Gastroesophageal sphincter (tissue), 4 donors: ENCODE results near the gene VPS39. TPM values are rescaled to one million over a fixed set of nuclear protein-coding genes. Genes with fewer than 3 reads are reported as not detected.
A peak's percentile ranks its signal among the peaks of the same experiment; 100 is the strongest.

Source experiments
- ATAC-seq: fragments of 150-250 bp; one replicate; pipeline ENCODE4 v1.9.1; 2016; ENCODE audit warnings: mild to moderate bottlenecking, moderate library complexity
- H3K27ac ChIP-seq, 4 donors: fragments of 200-600 bp; sonication (generic) in 3 of 4; 1 replicate in 3 of 4; 2 replicates in 1 of 4; pipeline ENCODE4 v1.5.1; 2016 to 2019
- H3K27me3 ChIP-seq: fragments of 200-600 bp; sonication (generic); one replicate; pipeline ENCODE4 v1.5.1; 2019
- H3K36me3 ChIP-seq, 2 donors: fragments of 200-600 bp; sonication (generic); one replicate each; pipeline ENCODE4 v1.5.1; 2019; ENCODE audit warnings: control low read depth in 1 of 2
- H3K4me1 ChIP-seq, 3 donors: fragments of 200-600 bp; sonication (generic); 1 replicate in 2 of 3; 2 replicates in 1 of 3; pipeline ENCODE4 v1.5.1; 2016 to 2019; ENCODE audit warnings: control low read depth in 2 of 3
- H3K4me3 ChIP-seq, 2 donors: fragments of 200-600 bp; sonication (generic); one replicate each; pipeline ENCODE4 v1.5.1; 2019; ENCODE audit warnings: mild to moderate bottlenecking in 1 of 2, moderate library complexity in 1 of 2
- H3K9me3 ChIP-seq, 3 donors: fragments of 200-600 bp; sonication (generic); one replicate each; pipeline ENCODE4 v1.5.1; 2017 to 2019; ENCODE audit warnings: control low read depth in 2 of 3
- EP300 ChIP-seq: sonication (generic); formaldehyde crosslinking; IDR thresholded peaks from one replicate; pipeline ENCODE4 v1.6.1; 2017; ENCODE audit warnings: antibody characterized with exemption, mild to moderate bottlenecking
- POLR2A ChIP-seq, 2 donors: fragments of 450-650 bp; IDR thresholded peaks; one replicate each; pipeline ENCODE4 v1.6.1; 2017; ENCODE audit warnings: antibody characterized with exemption in 2 of 2, mild to moderate bottlenecking in 2 of 2, moderate library complexity in 1 of 2
- POLR2AphosphoS5 ChIP-seq: sonication (generic); formaldehyde crosslinking; IDR thresholded peaks from one replicate; pipeline ENCODE4 v1.6.1; 2017; ENCODE audit warnings: antibody characterized with exemption
- WGBS, 2 donors: methylation state at CpG; one replicate each; pipeline ENCODE4 v1.1.5; 2018; ENCODE audit warnings: low coverage in 1 of 2; 5-methylcytosine and 5-hydroxymethylcytosine counted together
- total RNA-seq, 4 donors: library from RNA; depleted of rRNA; stranded (reverse); fragments of >200 nt; gene quantifications; one replicate each; pipeline ENCODE4 v1.1.0, GENCODE V29; 2016
- TF ChIP-seq, protein P1 (sequence below), 4 experiments: fragments of 200-600 bp in 2 of 4; fragments of 450-650 bp in 2 of 4; sonication (generic) in 1 of 4; IDR thresholded peaks; one replicate each; pipeline ENCODE4 v1.5.1; 2017 to 2019; ENCODE audit warnings: antibody characterized with exemption in 4 of 4, mild to moderate bottlenecking in 2 of 4, moderate library complexity in 2 of 4

Gene VPS39
- total RNA-seq, 4 donors from 2014 or later: 53.5 to 104 (median 76.6) TPM

DNA sequence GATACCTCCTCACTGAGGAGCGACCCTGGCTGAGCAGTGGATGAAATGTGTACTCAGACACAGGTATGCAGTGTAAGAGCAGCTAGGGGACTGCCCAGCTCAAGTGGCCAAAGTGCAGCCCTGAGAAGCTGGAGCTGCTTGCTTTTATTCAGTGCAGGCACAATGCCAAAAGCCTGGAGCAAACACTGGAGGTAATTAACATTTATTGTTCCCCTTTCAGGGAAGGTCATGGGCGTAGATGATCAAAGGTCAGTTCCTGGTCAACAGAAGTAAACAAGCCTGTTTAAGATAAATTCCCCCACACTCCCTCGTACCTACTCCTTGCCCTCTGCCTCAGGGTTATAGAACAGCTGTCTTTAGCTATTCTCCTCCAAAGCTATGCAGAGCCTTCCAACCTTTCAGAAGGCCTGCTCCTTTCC, 69.1 kb downstream of the VPS39 start:
- Histone ChIP-seq H3K27ac (no peak overlapping the region), H3K4me1 (no peaks in the 10 kb centered on the region), H3K4me3 (no peak overlapping the region), H3K36me3 (no peaks in the 10 kb centered on the region), H3K9me3 (no peaks in the 10 kb centered on the region), H3K27me3 (peaks cover 1% of the 10 kb centered on the region)
- 58 to 75% methylated on average over 2 to 3 of the region's 3 CpGs for WGBS, 2 donors
- ATAC-seq: no peak
- TF ChIP-seq POLR2A (IDR thresholded peaks at IDR 0.05): no peak
- TF ChIP-seq, protein P1, sequence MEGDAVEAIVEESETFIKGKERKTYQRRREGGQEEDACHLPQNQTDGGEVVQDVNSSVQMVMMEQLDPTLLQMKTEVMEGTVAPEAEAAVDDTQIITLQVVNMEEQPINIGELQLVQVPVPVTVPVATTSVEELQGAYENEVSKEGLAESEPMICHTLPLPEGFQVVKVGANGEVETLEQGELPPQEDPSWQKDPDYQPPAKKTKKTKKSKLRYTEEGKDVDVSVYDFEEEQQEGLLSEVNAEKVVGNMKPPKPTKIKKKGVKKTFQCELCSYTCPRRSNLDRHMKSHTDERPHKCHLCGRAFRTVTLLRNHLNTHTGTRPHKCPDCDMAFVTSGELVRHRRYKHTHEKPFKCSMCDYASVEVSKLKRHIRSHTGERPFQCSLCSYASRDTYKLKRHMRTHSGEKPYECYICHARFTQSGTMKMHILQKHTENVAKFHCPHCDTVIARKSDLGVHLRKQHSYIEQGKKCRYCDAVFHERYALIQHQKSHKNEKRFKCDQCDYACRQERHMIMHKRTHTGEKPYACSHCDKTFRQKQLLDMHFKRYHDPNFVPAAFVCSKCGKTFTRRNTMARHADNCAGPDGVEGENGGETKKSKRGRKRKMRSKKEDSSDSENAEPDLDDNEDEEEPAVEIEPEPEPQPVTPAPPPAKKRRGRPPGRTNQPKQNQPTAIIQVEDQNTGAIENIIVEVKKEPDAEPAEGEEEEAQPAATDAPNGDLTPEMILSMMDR (IDR thresholded peaks at IDR 0.05): no peak
- TF ChIP-seq POLR2AphosphoS5: no peak
- no peak for TF ChIP-seq EP300

DNA sequence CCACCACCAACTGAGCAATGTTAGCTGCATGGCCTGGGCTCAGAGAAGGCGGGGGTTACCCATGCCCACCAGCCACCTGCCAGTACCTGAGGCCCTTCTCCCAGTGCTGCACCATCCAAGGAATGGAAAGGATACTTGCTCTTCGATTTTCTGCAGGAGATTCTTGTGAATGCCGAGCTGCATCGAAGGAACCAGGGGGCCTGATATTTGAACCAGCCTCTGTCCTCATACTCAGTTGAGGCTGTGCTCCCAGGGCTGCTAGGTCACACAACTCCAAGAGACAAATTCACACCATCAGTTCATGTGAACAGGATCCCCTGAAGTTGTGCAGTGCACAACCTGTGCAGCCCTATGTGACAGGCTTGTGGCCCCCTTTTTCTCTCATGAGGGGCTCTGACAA, 69.7 kb downstream of the VPS39 start:
- H3K27ac ChIP-seq: no peak overlapping the region
- 100% methylated on average over 3 of the region's 4 CpGs; no CpG with 5 or more reads in 1 of the 2 donors for WGBS, 2 donors
- no peak for ATAC-seq
- no peak overlapping the region for H3K4me3 ChIP-seq
- no peaks in the 10 kb centered on the region for H3K9me3 ChIP-seq
- H3K4me1 ChIP-seq: no peaks in the 10 kb centered on the region
- no peaks in the 10 kb centered on the region for H3K36me3 ChIP-seq
- TF ChIP-seq POLR2AphosphoS5: no peak
- no peaks in the 10 kb centered on the region for H3K27me3 ChIP-seq

DNA sequence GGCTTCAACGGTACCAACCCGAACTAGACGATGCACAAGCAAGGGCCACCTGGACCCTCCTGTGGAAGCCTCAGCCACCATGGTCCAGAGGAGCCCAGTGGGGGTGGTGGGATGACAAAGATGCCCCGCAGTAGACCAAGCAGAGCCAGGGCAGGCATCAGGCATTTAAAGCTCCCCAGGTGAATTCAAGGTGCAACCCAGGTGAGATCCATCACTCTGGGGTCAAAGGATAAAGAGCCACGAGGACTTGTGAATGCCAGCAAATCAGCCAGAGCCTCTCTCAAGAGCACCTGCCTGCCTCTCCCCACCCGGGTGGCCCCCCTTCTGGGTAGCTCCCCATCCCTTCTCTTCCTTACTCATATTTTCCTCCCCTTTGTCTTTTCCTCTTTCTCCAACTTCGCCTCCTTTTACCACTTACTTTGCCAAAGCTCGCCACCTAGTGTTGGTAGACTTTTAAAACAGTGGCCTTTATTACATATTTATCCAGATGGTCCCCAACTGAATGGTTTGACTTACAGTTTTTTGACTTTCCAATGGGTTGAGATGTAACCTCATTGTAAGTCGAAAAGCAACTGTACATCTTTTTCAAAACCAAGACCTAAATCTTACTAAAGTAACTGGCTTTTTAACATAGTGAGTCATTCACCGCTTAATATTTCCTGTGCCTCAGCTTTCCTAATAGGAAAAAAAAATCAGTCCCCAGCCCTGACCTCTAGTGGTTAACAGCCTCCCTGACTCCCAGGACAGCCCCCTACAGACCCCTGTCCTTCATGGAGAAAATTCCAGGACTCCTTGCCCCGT, 70.4 kb downstream of the VPS39 start:
- 30 to 57% methylated on average over 8 of the region's 11 CpGs for WGBS, 2 donors
- no peak for ATAC-seq
- H3K4me1 ChIP-seq: no peaks in the 10 kb centered on the region

DNA sequence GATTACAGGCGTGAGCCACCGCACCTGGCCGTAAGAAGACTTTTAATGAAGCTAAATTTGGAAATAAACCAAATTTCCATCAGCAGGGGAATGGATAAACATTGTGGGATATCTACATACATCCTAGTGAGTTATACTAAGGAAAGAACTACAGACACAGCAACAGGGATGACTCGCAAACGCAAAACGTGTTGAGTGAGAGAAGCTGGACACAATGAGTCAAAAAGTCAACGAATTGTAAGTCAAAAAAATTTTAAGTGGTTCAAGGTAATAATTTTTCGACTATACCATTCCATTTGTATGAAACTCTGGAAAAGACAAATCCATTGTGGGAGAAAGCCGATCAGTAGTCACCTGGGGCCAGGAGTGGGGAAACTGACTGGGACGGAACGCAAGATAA, 71.6 kb downstream of the VPS39 start:
- Histone ChIP-seq H3K36me3 (no peaks in the 10 kb centered on the region), H3K9me3 (no peaks in the 10 kb centered on the region), H3K27ac (no peak overlapping the region), H3K4me1 (no peaks in the 10 kb centered on the region), H3K27me3 (no peaks in the 10 kb centered on the region), H3K4me3 (no peak overlapping the region)
- ATAC-seq: no peak
- TF ChIP-seq, protein P1 (IDR thresholded peaks at IDR 0.05): no peak
- TF ChIP-seq POLR2AphosphoS5 (no peak), POLR2A (IDR thresholded peaks at IDR 0.05) (no peak), EP300 (no peak)
- 79 to 82% methylated on average over 9 to 10 of the region's 11 CpGs for WGBS, 2 donors

More for the DNA sequence above, 70.4 kb downstream of the VPS39 start:
- no peak overlapping the region for H3K27ac ChIP-seq
- no peak overlapping the region for H3K4me3 ChIP-seq
- no peak for TF ChIP-seq POLR2AphosphoS5
- TF ChIP-seq, protein P1 (IDR thresholded peaks at IDR 0.05): peak in 3 of 4 experiments; percentile 38 to 52 (median 50)
- no peaks in the 10 kb centered on the region for H3K36me3 ChIP-seq
- no peaks in the 10 kb centered on the region for H3K27me3 ChIP-seq
- no peaks in the 10 kb centered on the region for H3K9me3 ChIP-seq

DNA sequence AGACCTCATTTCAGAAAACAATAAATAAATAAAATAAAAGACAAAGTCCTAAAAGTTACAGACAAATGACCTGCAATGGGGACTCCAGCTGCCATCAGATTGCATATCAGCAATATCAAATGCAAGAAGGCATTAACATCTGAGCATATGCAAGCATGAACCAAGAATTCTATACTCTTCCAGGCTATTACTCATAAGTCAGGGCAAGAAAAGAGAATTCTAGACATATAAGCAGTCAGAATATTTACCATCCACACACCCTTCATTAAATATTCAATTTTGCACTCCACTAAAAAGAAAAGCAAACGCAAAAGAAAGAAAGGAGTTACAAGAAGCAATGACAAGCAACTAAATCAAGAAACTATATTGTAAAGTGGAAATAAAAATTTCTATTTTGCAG, 72.8 kb downstream of the VPS39 start:
- TF ChIP-seq, protein P1 (IDR thresholded peaks at IDR 0.05): no peak
- no peak for TF ChIP-seq POLR2AphosphoS5
- TF ChIP-seq EP300: no peak
- TF ChIP-seq POLR2A (IDR thresholded peaks at IDR 0.05): no peak
- no peaks in the 10 kb centered on the region for H3K36me3 ChIP-seq
- no peak overlapping the region for H3K27ac ChIP-seq
- peaks cover 5% of the 10 kb centered on the region for H3K27me3 ChIP-seq
- no peaks in the 10 kb centered on the region for H3K4me1 ChIP-seq
- no peak for ATAC-seq
- WGBS, 2 donors: 82 to 100% methylated on average over 1 of the region's 1 CpG
- H3K9me3 ChIP-seq: no peaks in the 10 kb centered on the region
- no peak overlapping the region for H3K4me3 ChIP-seq
